ENCODE measurements around the gene IKZF2.

Gene IKZF2

GRCh38 chr2:213013979-213014378, 137.4 kb downstream of the IKZF2 start:
- H3K79me2 ChIP-seq (ENCODE audit: insufficient read depth, low read length) = peaks cover 36% of the 10 kb centered on the region
- H3K4me1 ChIP-seq (ENCODE audit: insufficient read depth, low read length, poor library complexity, severe bottlenecking) = no peaks in the 10 kb centered on the region
- H3K4me2 ChIP-seq (ENCODE audit: low read depth, low read length, poor library complexity, severe bottlenecking) = no peak overlapping the region
- no peaks in the 10 kb centered on the region for H3K27me3 ChIP-seq (ENCODE audit: insufficient read depth, low read length, poor library complexity, severe bottlenecking)
- H2AFZ ChIP-seq (ENCODE audit: low read length) = no peak overlapping the region
- H3K9me2 ChIP-seq (replicated peaks; ENCODE audit: low read depth, low read length) = no peaks in the 10 kb centered on the region
- H3K36me3 ChIP-seq (ENCODE audit: insufficient read depth, low read length) = peaks cover 97% of the 10 kb centered on the region
- H3K9ac ChIP-seq (ENCODE audit: low read depth, low read length, poor library complexity, severe bottlenecking) = no peak overlapping the region
- peaks cover 7% of the 10 kb centered on the region; the same call in 1 of the 2 replicates for H3F3A ChIP-seq (ENCODE audit: low read depth)
- no peaks in the 10 kb centered on the region for H3K9me3 ChIP-seq (ENCODE audit: insufficient read depth, low read depth, low read length)
- no peak for TF ChIP-seq EZH2phosphoT487 (IDR thresholded peaks at IDR 0.05; ENCODE audit: borderline replicate concordance)
- no peak for TF ChIP-seq CTCF (conservative IDR thresholded peaks at IDR 0.05; ENCODE audit: low read length)
- H3K4me3 ChIP-seq (ENCODE audit: low read length, poor library complexity, severe bottlenecking) = no peak overlapping the region
- H4K20me1 ChIP-seq (ENCODE audit: insufficient read depth, low read length, poor library complexity, severe bottlenecking) = peaks cover 27% of the 10 kb centered on the region

DNA sequence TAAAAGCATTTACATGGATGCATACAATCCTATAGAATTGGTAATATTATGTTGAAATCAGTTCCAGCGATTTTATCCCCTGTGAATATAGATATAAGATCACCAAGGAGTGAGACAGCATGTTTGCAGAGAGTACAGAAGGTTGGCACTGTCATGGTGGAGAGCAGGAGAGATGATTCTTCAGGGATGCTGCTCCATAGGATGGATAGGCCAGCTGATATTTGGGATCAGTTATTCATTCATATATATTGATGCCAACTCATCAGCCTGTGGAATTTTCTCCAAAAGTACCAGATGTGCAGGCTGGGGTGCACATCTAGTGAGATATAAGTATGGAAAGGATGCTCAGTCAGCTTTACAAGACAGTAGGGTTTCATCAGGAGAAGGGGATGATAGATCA, 139.9 kb downstream of the IKZF2 start:
- Histone ChIP-seq H3K4me2 (ENCODE audit: low read depth, low read length, poor library complexity, severe bottlenecking) (no peak overlapping the region), H3F3A (ENCODE audit: low read depth) (peaks cover 3% of the 10 kb centered on the region; the same call in 1 of the 2 replicates), H3K27me3 (ENCODE audit: insufficient read depth, low read length, poor library complexity, severe bottlenecking) (no peaks in the 10 kb centered on the region), H3K9me3 (ENCODE audit: insufficient read depth, low read depth, low read length) (no peaks in the 10 kb centered on the region), H3K4me3 (ENCODE audit: low read length, poor library complexity, severe bottlenecking) (no peak overlapping the region), H3K9me2 (replicated peaks; ENCODE audit: low read depth, low read length) (no peaks in the 10 kb centered on the region), H2AFZ (ENCODE audit: low read length) (no peak overlapping the region), H3K79me2 (ENCODE audit: insufficient read depth, low read length) (peaks cover 14% of the 10 kb centered on the region), H4K20me1 (ENCODE audit: insufficient read depth, low read length, poor library complexity, severe bottlenecking) (peaks cover 28% of the 10 kb centered on the region), H3K4me1 (ENCODE audit: insufficient read depth, low read length, poor library complexity, severe bottlenecking) (peaks cover 4% of the 10 kb centered on the region), H3K9ac (ENCODE audit: low read depth, low read length, poor library complexity, severe bottlenecking) (no peak overlapping the region), H3K36me3 (ENCODE audit: insufficient read depth, low read length) (peaks cover 97% of the 10 kb centered on the region)
- no peak for TF ChIP-seq EZH2phosphoT487 (IDR thresholded peaks at IDR 0.05; ENCODE audit: borderline replicate concordance)
- no peak for TF ChIP-seq CTCF (conservative IDR thresholded peaks at IDR 0.05; ENCODE audit: low read length)

GRCh38 chr2:213010106-213010779, 141.2 kb downstream of the IKZF2 start:
- peaks cover 28% of the 10 kb centered on the region for H4K20me1 ChIP-seq (ENCODE audit: insufficient read depth, low read length, poor library complexity, severe bottlenecking)
- H3K4me3 ChIP-seq (ENCODE audit: low read length, poor library complexity, severe bottlenecking) = no peak overlapping the region
- no peak overlapping the region for H3K4me2 ChIP-seq (ENCODE audit: low read depth, low read length, poor library complexity, severe bottlenecking)
- H3K36me3 ChIP-seq (ENCODE audit: insufficient read depth, low read length) = peaks cover 97% of the 10 kb centered on the region
- no peak overlapping the region for H2AFZ ChIP-seq (ENCODE audit: low read length)
- no peaks in the 10 kb centered on the region for H3K9me3 ChIP-seq (ENCODE audit: insufficient read depth, low read depth, low read length)
- peaks cover 22% of the 10 kb centered on the region for H3K79me2 ChIP-seq (ENCODE audit: insufficient read depth, low read length)
- no peak for TF ChIP-seq EZH2phosphoT487 (IDR thresholded peaks at IDR 0.05; ENCODE audit: borderline replicate concordance)
- TF ChIP-seq CTCF (conservative IDR thresholded peaks at IDR 0.05; ENCODE audit: low read length) = no peak
- H3K27me3 ChIP-seq (ENCODE audit: insufficient read depth, low read length, poor library complexity, severe bottlenecking) = no peaks in the 10 kb centered on the region
- H3K9ac ChIP-seq (ENCODE audit: low read depth, low read length, poor library complexity, severe bottlenecking) = no peak overlapping the region
- H3F3A ChIP-seq (ENCODE audit: low read depth) = peaks cover 3% of the 10 kb centered on the region; the same call in 1 of the 2 replicates
- peaks cover 17% of the 10 kb centered on the region for H3K4me1 ChIP-seq (ENCODE audit: insufficient read depth, low read length, poor library complexity, severe bottlenecking)
- H3K9me2 ChIP-seq (replicated peaks; ENCODE audit: low read depth, low read length) = no peaks in the 10 kb centered on the region
